Natural killer cell (primary cell): Measurements from ENCODE around the gene JPH4. TPM values are rescaled to one million over a fixed set of nuclear protein-coding genes. Genes with fewer than 3 reads are reported as not detected.

Experiments
- ATAC-seq, 3 donors: fragments of 150-1000 bp in 2 of 3; fragments of 200-7000 bp in 1 of 3; cut with Tn5 transposase; 1 replicate in 1 of 3; 2 replicates in 2 of 3; pipeline ENCODE4 v1.10.0; 2021; ENCODE audit warnings: mild to moderate bottlenecking in 2 of 3, moderate library complexity in 2 of 3
- DNase-seq, 2 donors: peaks; one replicate each; pipeline versions ENCODE4 v3.0.0 to v3.0.0-alpha.2; 2013 to 2021; ENCODE audit warnings: mixed read lengths in 1 of 2
- H3K27ac ChIP-seq: one replicate; pipeline ENCODE4 v1.5.1; 2013; ENCODE audit warnings: mild to moderate bottlenecking, low read length
- H3K27me3 ChIP-seq: one replicate; pipeline ENCODE4 v1.6.1; 2013; ENCODE audit warnings: low read length; ENCODE audit not compliant: control insufficient read depth, insufficient read depth
- H3K36me3 ChIP-seq: one replicate; pipeline ENCODE4 v1.6.1; 2013; ENCODE audit warnings: low read length; ENCODE audit not compliant: control insufficient read depth, insufficient read depth
- H3K4me1 ChIP-seq: one replicate; pipeline ENCODE4 v1.6.1; 2013; ENCODE audit warnings: low read length; ENCODE audit not compliant: control insufficient read depth, insufficient read depth
- H3K4me3 ChIP-seq: one replicate; pipeline ENCODE4 v1.5.1; 2013; ENCODE audit warnings: low read length
- H3K9me3 ChIP-seq: one replicate; pipeline ENCODE4 v1.6.1; 2013; ENCODE audit warnings: low read length; ENCODE audit not compliant: control insufficient read depth, insufficient read depth
- H3K27ac Mint-ChIP-seq, 2 donors: one replicate each; pipeline ENCODE4 v1.8.0; 2022; ENCODE audit warnings: mild to moderate bottlenecking in 2 of 2, mixed read lengths in 2 of 2, moderate library complexity in 1 of 2
- H3K27me3 Mint-ChIP-seq, 2 donors: one replicate each; pipeline ENCODE4 v1.8.0; 2022; ENCODE audit warnings: low read depth in 2 of 2, mixed read lengths in 2 of 2
- H3K36me3 Mint-ChIP-seq: one replicate; pipeline ENCODE4 v1.8.0; 2022; ENCODE audit warnings: mixed read lengths
- H3K4me1 Mint-ChIP-seq, 2 donors: one replicate each; pipeline ENCODE4 v1.8.0; 2022; ENCODE audit warnings: mixed read lengths in 2 of 2
- H3K4me3 Mint-ChIP-seq: one replicate; pipeline ENCODE4 v1.8.0; 2022; ENCODE audit warnings: mild to moderate bottlenecking, moderate library complexity, mixed read lengths
- H3K9me3 Mint-ChIP-seq, 2 donors: one replicate each; pipeline ENCODE4 v1.8.0; 2022; ENCODE audit warnings: mixed read lengths in 2 of 2
- WGBS: methylation state at CpG from one replicate; pipeline ENCODE4 v1.1.7; 2013; ENCODE audit warnings: missing lambda C conversion rate; ENCODE audit not compliant: insufficient coverage; 5-methylcytosine and 5-hydroxymethylcytosine counted together
- intact Hi-C: fragments of 100-400 bp; cut with micrococcal nuclease; formaldehyde crosslinking; loops from one replicate; pipeline ENCODE4 v1.14.2; 2022
- total RNA-seq, 4 donors: library from RNA; stranded (reverse); fragments of 120-200 nt in 1 of 4; gene quantifications; one replicate each; pipeline versions ENCODE4 v1.2.3 to v1.2.4, GENCODE V29; 2013 to 2022
- TF ChIP-seq, protein P1 (sequence below): fragments of 200-600 bp; IDR thresholded peaks from one replicate; pipeline ENCODE4 v1.8.0; 2022; ENCODE audit warnings: antibody characterized with exemption

The JPH4 gene
- total RNA-seq, 3 donors from 2014 or later (not counting 1 experiment from before 2014, with no cell fraction given), result 0.25 TPM; not detected in 2

GRCh38 chr14:23567186-23568020 lies 11.2 kb downstream of the JPH4 start, which contains the start of gene AP1G2:
TSS of gene AP1G2 (minus strand) at chr14:23567791. CDS start at chr14:23567314, 477 bp downstream.
- H3K4me3 Mint-ChIP-seq, result peak within 1 kb of the TSS; percentile 97
- WGBS, result under 1% methylated on average over 51 of the region's 53 CpGs
- peak within 1 kb of the TSS; percentile 66 for H3K4me3 ChIP-seq
- H3K4me1 Mint-ChIP-seq, result peaks cover 24 to 44% of the 10 kb centered on the region in 2 donors
- TF ChIP-seq, protein P1, sequence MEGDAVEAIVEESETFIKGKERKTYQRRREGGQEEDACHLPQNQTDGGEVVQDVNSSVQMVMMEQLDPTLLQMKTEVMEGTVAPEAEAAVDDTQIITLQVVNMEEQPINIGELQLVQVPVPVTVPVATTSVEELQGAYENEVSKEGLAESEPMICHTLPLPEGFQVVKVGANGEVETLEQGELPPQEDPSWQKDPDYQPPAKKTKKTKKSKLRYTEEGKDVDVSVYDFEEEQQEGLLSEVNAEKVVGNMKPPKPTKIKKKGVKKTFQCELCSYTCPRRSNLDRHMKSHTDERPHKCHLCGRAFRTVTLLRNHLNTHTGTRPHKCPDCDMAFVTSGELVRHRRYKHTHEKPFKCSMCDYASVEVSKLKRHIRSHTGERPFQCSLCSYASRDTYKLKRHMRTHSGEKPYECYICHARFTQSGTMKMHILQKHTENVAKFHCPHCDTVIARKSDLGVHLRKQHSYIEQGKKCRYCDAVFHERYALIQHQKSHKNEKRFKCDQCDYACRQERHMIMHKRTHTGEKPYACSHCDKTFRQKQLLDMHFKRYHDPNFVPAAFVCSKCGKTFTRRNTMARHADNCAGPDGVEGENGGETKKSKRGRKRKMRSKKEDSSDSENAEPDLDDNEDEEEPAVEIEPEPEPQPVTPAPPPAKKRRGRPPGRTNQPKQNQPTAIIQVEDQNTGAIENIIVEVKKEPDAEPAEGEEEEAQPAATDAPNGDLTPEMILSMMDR, result no peak
- no peaks in the 10 kb centered on the region for H3K9me3 Mint-ChIP-seq
- H3K36me3 Mint-ChIP-seq, result no peaks in the 10 kb centered on the region
- peaks cover 0 to 7% of the 10 kb centered on the region in 2 donors for H3K27me3 Mint-ChIP-seq
- intact Hi-C loops, result no loop called here
- H3K27ac ChIP-seq, result peak within 1 kb of the TSS; percentile 68
- peaks cover 30% of the 10 kb centered on the region for H3K36me3 ChIP-seq
- H3K4me1 ChIP-seq, result peaks cover 24% of the 10 kb centered on the region
- H3K27me3 ChIP-seq, result no peaks in the 10 kb centered on the region
- ATAC-seq (peak; percentile 85 to 90 (median 86)), DNase-seq (peak; percentile 61 to 90)
- no peaks in the 10 kb centered on the region for H3K9me3 ChIP-seq
- H3K27ac Mint-ChIP-seq, result peak within 1 kb of the TSS; percentile 91 to 99

DNA sequence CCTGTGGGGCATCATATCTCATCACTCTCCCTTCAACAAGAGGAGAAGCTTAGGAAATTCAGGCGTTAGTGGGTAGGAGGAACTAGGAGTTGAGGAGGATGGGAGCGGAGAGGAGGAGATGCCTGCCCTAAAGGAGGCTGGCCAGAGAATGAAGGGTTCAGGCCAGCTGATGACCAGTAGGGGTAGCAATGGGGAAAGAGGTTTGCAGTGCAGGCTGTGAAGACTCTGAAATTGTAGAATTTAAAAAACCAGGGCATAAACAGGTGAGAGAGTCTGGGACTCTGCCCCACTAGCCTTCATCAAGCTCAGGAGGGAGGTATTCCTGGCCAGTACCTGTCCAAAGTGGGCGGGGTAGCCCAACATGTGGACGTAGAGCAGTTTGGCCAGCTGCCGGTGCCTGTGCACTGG lies 11.8 kb downstream of the JPH4 start:
- TF ChIP-seq, protein P1, result no peak
- ATAC-seq (peak in 1 of 3 donors; percentile 5), DNase-seq (no peak)
- peak overlapping the region; percentile 66 for H3K4me3 ChIP-seq
- H3K4me1 ChIP-seq, result peaks cover 24% of the 10 kb centered on the region
- H3K9me3 ChIP-seq, result no peaks in the 10 kb centered on the region
- Mint-ChIP-seq H3K36me3 (no peaks in the 10 kb centered on the region), H3K27ac (peak overlapping the region; percentile 91 to 99), H3K4me3 (peak overlapping the region; percentile 97), H3K9me3 (no peaks in the 10 kb centered on the region), H3K4me1 (peaks cover 24 to 38% of the 10 kb centered on the region in 2 donors), H3K27me3 (peaks cover 0 to 3% of the 10 kb centered on the region in 2 donors)
- intact Hi-C loops, result no loop called here
- peaks cover 36% of the 10 kb centered on the region for H3K36me3 ChIP-seq
- H3K27ac ChIP-seq, result peak overlapping the region; percentile 68
- WGBS, result 34% methylated on average over 5 of the region's 5 CpGs
- H3K27me3 ChIP-seq, result no peaks in the 10 kb centered on the region

DNA sequence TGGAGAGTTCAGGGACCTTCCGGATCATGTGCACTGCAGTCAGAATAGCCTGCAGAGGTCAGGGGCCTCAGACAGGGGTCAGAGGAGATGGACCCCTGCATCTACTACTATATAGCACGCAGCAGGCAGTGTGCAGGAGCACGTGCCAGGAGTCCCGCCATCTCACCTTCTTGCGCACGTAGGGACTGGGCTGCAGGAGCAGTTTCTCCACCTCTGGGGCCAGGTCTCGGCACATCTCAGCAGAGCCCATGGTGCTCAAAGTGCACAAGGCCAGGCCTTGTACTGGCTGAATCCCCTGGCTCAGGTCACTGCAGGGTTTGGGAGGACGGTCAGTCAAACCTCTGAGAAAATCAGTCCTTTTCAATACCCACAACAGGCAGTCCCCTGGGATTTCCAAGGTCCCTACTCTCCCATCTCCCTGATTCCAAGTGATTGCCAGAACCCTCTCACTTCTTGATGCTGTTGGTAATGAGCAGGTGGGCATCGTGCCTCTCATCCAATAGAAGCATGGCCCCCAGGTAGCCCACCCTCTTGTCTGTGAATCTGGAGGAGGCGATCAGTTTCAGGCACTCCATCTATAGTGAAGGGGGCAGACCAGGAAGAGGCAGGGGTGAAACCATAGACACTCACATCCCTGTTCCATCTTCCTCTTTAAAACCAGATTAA lies 12.3 kb downstream of the JPH4 start:
- Mint-ChIP-seq H3K27ac (peak overlapping the region; percentile 91 to 99), H3K36me3 (no peaks in the 10 kb centered on the region), H3K27me3 (peaks cover 0 to 3% of the 10 kb centered on the region in 2 donors), H3K9me3 (no peaks in the 10 kb centered on the region), H3K4me1 (peaks cover 24 to 38% of the 10 kb centered on the region in 2 donors), H3K4me3 (peak overlapping the region; percentile 97)
- Histone ChIP-seq H3K36me3 (peaks cover 42% of the 10 kb centered on the region), H3K4me3 (no peak overlapping the region), H3K4me1 (peaks cover 24% of the 10 kb centered on the region), H3K9me3 (no peaks in the 10 kb centered on the region), H3K27me3 (no peaks in the 10 kb centered on the region), H3K27ac (peak overlapping the region; percentile 68)
- no peak for DNase-seq
- 98% methylated on average over 9 of the region's 10 CpGs for WGBS
- ATAC-seq, result no peak
- TF ChIP-seq, protein P1, result no peak
- intact Hi-C loops, result no loop called here
